ENCODE results near the gene NCOA7. TPM values are rescaled to one million over a fixed set of nuclear protein-coding genes. Genes with fewer than 3 reads are reported as not detected.

Gene NCOA7
- total and polyA plus RNA-seq, 2 of the 8 experiments (the other 6 are each of a cell fraction or from before 2014, with no cell fraction given), result 2.6 to 10.7 TPM

GRCh38 chr6:125882243-125882642 lies 91.5 kb downstream of the NCOA7 start (continued):
- TF ChIP-seq NANOG (IDR thresholded peaks at IDR 0.05; ENCODE audit: insufficient read depth, low read depth, low read length, poor library complexity, severe bottlenecking) (no peak), KDM4A (IDR thresholded peaks at IDR 0.05; ENCODE audit: low read depth, low read length, severe bottlenecking) (no peak), HDAC2 (IDR thresholded peaks at IDR 0.05; ENCODE audit: borderline replicate concordance in 1 of 2, low read depth in 2 of 2, low read length in 2 of 2) (no peak), CHD1 (IDR thresholded peaks at IDR 0.05; ENCODE audit: low read depth, low read length) (no peak), CEBPB (IDR thresholded peaks at IDR 0.05; ENCODE audit: low read depth, low read length) (no peak), HDAC6 (IDR thresholded peaks at IDR 0.05; ENCODE audit: low read depth, low read length) (no peak), PHF8 (conservative IDR thresholded peaks at IDR 0.05; ENCODE audit: low read depth, low read length) (no peak)
